GM18951 (cell line): ENCODE data around the gene AGT.
"Not testable (repeated sequence)": the region's sequence is repeated elsewhere in the genome, so short reads cannot be mapped to it uniquely, and the experiment has no call there.

ENCODE experiments used
- POLR2A ChIP-seq: IDR thresholded peaks from 4 replicates; pipeline ENCODE4 v1.6.1; 2011; ENCODE audit warnings: mild to moderate bottlenecking; ENCODE audit not compliant: insufficient read length, insufficient read depth; ENCODE audit errors: extremely low read depth
- in situ Hi-C: fragments of 300-500 bp; cut with MboI; formaldehyde crosslinking; loops from one replicate; pipeline ENCODE4 v1.12.0; 2022; ENCODE audit warnings: low sequenced_read_pairs, mixed read lengths, inconsistent platforms; ENCODE audit not compliant: unreplicated experiment

Gene AGT

GRCh38 chr1:230681599-230681998, 32.3 kb downstream of the AGT start:
- TF ChIP-seq POLR2A: no peak
- in situ Hi-C loops: no loop called here

GRCh38 chr1:230680300-230681025, 33.5 kb downstream of the AGT start:
- in situ Hi-C loops: no loop called here
- TF ChIP-seq POLR2A: no peak

GRCh38 chr1:230679825-230680224, 34.1 kb downstream of the AGT start:
- in situ Hi-C loops: no loop called here
- no peak for TF ChIP-seq POLR2A

GRCh38 chr1:230679192-230679591, 34.7 kb downstream of the AGT start:
- no peak for TF ChIP-seq POLR2A
- in situ Hi-C loops: no loop called here

- TF ChIP-seq POLR2A: no peak
- in situ Hi-C loops: no loop called here
These were observed 36.7 kb downstream of the AGT start for GRCh38 chr1:230677200-230677599.

- no peak for TF ChIP-seq POLR2A
- in situ Hi-C loops: no loop called here
These were observed 39.3 kb downstream of the AGT start for GRCh38 chr1:230674581-230674980.

GRCh38 chr1:230669543-230669942, 44.4 kb downstream of the AGT start:
- no peak for TF ChIP-seq POLR2A
- in situ Hi-C loops: no loop called here

GRCh38 chr1:230668227-230668626, 45.7 kb downstream of the AGT start:
- in situ Hi-C loops: no loop called here
- TF ChIP-seq POLR2A: no peak

GRCh38 chr1:230661976-230662375, 51.9 kb downstream of the AGT start:
- no peak for TF ChIP-seq POLR2A
- in situ Hi-C loops: no loop called here

- in situ Hi-C loops: no loop called here
- TF ChIP-seq POLR2A: no peak
These were observed 55.2 kb downstream of the AGT start for GRCh38 chr1:230658691-230659090.

GRCh38 chr1:230658103-230658502, 55.8 kb downstream of the AGT start:
- in situ Hi-C loops: not testable (repeated sequence)

- in situ Hi-C loops: not testable (repeated sequence)
These were observed 57.2 kb downstream of the AGT start for GRCh38 chr1:230656719-230657118.
